ENCODE data around the gene PAXX. TPM values are rescaled to one million over a fixed set of nuclear protein-coding genes. Genes with fewer than 3 reads are reported as not detected.

Gene PAXX
- total RNA-seq, 3 donors from 2014 or later (not counting 1 experiment from before 2014, with no cell fraction given), result 161 to 188 (median 161) TPM

GRCh38 chr9:137041124-137041523, 48.9 kb downstream of the PAXX start:
- WGBS (ENCODE audit: insufficient coverage), result 68% methylated on average over 16 of the region's 16 CpGs
- Histone ChIP-seq H3K4me3 (ENCODE audit: low read length) (no peak overlapping the region), H3K9me3 (ENCODE audit: control insufficient read depth, insufficient read depth, low read length) (no peaks in the 10 kb centered on the region), H3K27me3 (ENCODE audit: control insufficient read depth, insufficient read depth, low read length) (peaks cover 29% of the 10 kb centered on the region), H3K27ac (ENCODE audit: low read length) (no peak overlapping the region), H3K4me1 (ENCODE audit: control insufficient read depth, insufficient read depth, low read length) (peaks cover 27% of the 10 kb centered on the region), H3K36me3 (ENCODE audit: control insufficient read depth, insufficient read depth, low read length) (no peaks in the 10 kb centered on the region)
- Mint-ChIP-seq H3K4me3 (no peak overlapping the region), H3K27ac (no peak overlapping the region), H3K4me1 (peaks cover 0 to 7% of the 10 kb centered on the region in 2 donors), H3K36me3 (no peaks in the 10 kb centered on the region), H3K27me3 (ENCODE audit: low read depth in 2 of 2) (peaks cover 8 to 9% of the 10 kb centered on the region in 2 donors), H3K9me3 (no peaks in the 10 kb centered on the region)
- TF ChIP-seq, protein P1, sequence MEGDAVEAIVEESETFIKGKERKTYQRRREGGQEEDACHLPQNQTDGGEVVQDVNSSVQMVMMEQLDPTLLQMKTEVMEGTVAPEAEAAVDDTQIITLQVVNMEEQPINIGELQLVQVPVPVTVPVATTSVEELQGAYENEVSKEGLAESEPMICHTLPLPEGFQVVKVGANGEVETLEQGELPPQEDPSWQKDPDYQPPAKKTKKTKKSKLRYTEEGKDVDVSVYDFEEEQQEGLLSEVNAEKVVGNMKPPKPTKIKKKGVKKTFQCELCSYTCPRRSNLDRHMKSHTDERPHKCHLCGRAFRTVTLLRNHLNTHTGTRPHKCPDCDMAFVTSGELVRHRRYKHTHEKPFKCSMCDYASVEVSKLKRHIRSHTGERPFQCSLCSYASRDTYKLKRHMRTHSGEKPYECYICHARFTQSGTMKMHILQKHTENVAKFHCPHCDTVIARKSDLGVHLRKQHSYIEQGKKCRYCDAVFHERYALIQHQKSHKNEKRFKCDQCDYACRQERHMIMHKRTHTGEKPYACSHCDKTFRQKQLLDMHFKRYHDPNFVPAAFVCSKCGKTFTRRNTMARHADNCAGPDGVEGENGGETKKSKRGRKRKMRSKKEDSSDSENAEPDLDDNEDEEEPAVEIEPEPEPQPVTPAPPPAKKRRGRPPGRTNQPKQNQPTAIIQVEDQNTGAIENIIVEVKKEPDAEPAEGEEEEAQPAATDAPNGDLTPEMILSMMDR (IDR thresholded peaks at IDR 0.05), result no peak
- no peak for ATAC-seq
- DNase-seq, result no peak
- intact Hi-C loops (cut with micrococcal nuclease), result no loop called here

GRCh38 chr9:137042751-137043727, 50.8 kb downstream of the PAXX start:
- H3K4me3 Mint-ChIP-seq, result no peak overlapping the region

More at GRCh38 chr9:137042751-137043727, 50.8 kb downstream of the PAXX start:
- peaks cover 48% of the 10 kb centered on the region for H3K27me3 ChIP-seq (ENCODE audit: control insufficient read depth, insufficient read depth, low read length)
- Mint-ChIP-seq H3K36me3 (no peaks in the 10 kb centered on the region), H3K27me3 (ENCODE audit: low read depth in 2 of 2) (peaks cover 8 to 22% of the 10 kb centered on the region in 2 donors), H3K27ac (no peak overlapping the region), H3K4me1 (peaks cover 5 to 7% of the 10 kb centered on the region in 2 donors), H3K9me3 (no peaks in the 10 kb centered on the region)
- WGBS (ENCODE audit: insufficient coverage), result 87% methylated on average over 36 of the region's 36 CpGs
- TF ChIP-seq, protein P1 (IDR thresholded peaks at IDR 0.05), result no peak
- H3K4me3 ChIP-seq (ENCODE audit: low read length), result no peak overlapping the region
- H3K4me1 ChIP-seq (ENCODE audit: control insufficient read depth, insufficient read depth, low read length), result peaks cover 37% of the 10 kb centered on the region
- H3K36me3 ChIP-seq (ENCODE audit: control insufficient read depth, insufficient read depth, low read length), result no peaks in the 10 kb centered on the region
- intact Hi-C loops (cut with micrococcal nuclease), result no loop called here
- no peak overlapping the region for H3K27ac ChIP-seq (ENCODE audit: low read length)
- no peaks in the 10 kb centered on the region for H3K9me3 ChIP-seq (ENCODE audit: control insufficient read depth, insufficient read depth, low read length)
- no peak for ATAC-seq
- no peak for DNase-seq

Other genes with a start within 250 kb of the PAXX start
- gene LCN10, start 249.5 kb upstream of the PAXX start, total RNA-seq, result not detected
- gene LCN6, start 243.9 kb upstream of the PAXX start, total RNA-seq, result not detected
- gene LCN8, start 234.2 kb upstream of the PAXX start, total RNA-seq, result not detected
- not detected for gene LCN15, start 227.9 kb upstream of the PAXX start, total RNA-seq
- 10 to 100 TPM; 22.4 to 26.9 (median 26.6) TPM for gene TMEM141, start 201.1 kb upstream of the PAXX start, total RNA-seq
- gene CCDC183, start 196.1 kb upstream of the PAXX start, total RNA-seq, result under 1 TPM; 0.56 to 0.75 (median 0.65) TPM
- 10 to 100 TPM; 72.7 to 82.5 (median 75.9) TPM for gene RABL6, start 184.5 kb upstream of the PAXX start, total RNA-seq
- 10 to 100 TPM; 26.6 to 35.6 (median 31.5) TPM for gene AJM1, start 149.9 kb upstream of the PAXX start, total RNA-seq
- gene PHPT1, start 143.0 kb upstream of the PAXX start, total RNA-seq, result 10 to 100 TPM; 63.5 to 69.8 (median 67.7) TPM
- 1 to 10 TPM; 4.6 to 6.5 (median 5.8) TPM for gene MAMDC4, start 140.1 kb upstream of the PAXX start, total RNA-seq
- 100 to 1,000 TPM; 208 to 255 (median 227) TPM for gene EDF1, start 126.1 kb upstream of the PAXX start, total RNA-seq
- 10 to 100 TPM; 17.4 to 35.5 (median 25.0) TPM for gene TRAF2, start 105.9 kb upstream of the PAXX start, total RNA-seq
- 100 to 1,000 TPM; 117 to 144 (median 136) TPM for gene FBXW5, start 47.7 kb upstream of the PAXX start, total RNA-seq
- 1 to 10 TPM; 3.9 to 8.5 (median 7.3) TPM for gene C8G, start 47.2 kb upstream of the PAXX start, total RNA-seq
- 10 to 100 TPM in 1 of 3 donors, 1 to 10 TPM in 2; 9.2 to 11.3 (median 9.8) TPM for gene LCN12, start 40.1 kb upstream of the PAXX start, total RNA-seq
- gene PTGDS, start 14.9 kb upstream of the PAXX start, total RNA-seq, result 100 to 1,000 TPM; 157 to 361 (median 296) TPM
- gene LCNL1, start 9.4 kb upstream of the PAXX start, total RNA-seq, result 1 to 10 TPM; 4.9 to 8.4 (median 8.2) TPM
- gene CLIC3, start 4.1 kb downstream of the PAXX start, total RNA-seq, result 100 to 1,000 TPM; 144 to 286 (median 161) TPM
- 100 to 1,000 TPM; 356 to 416 (median 357) TPM for gene ABCA2, start 35.8 kb downstream of the PAXX start, total RNA-seq
- 1 to 10 TPM in 2 of 3 donors, under 1 TPM in 1; 0.99 to 5.1 (median 3.9) TPM for gene FUT7, start 39.7 kb downstream of the PAXX start, total RNA-seq
- 1 to 10 TPM in 2 of 3 donors, under 1 TPM in 1; 0.87 to 5.6 (median 3.4) TPM for gene NPDC1, start 53.8 kb downstream of the PAXX start, total RNA-seq
- gene ENTPD2, start 61.6 kb downstream of the PAXX start, total RNA-seq, result not detected
- gene SAPCD2, start 78.1 kb downstream of the PAXX start, total RNA-seq, result 1 to 10 TPM in 2 of 3 donors, under 1 TPM in 1; 0.59 to 2.6 (median 1.0) TPM
- gene UAP1L1, start 85.1 kb downstream of the PAXX start, total RNA-seq, result 10 to 100 TPM; 10.5 to 25.8 (median 19.3) TPM
- gene MAN1B1, start 94.6 kb downstream of the PAXX start, total RNA-seq, result 10 to 100 TPM; 75.1 to 99.4 (median 80.4) TPM
- gene DPP7, start 122.3 kb downstream of the PAXX start, total RNA-seq, result 100 to 1,000 TPM; 233 to 264 (median 251) TPM
- gene GRIN1, start 146.7 kb downstream of the PAXX start, total RNA-seq, result not detected
- not detected for gene LRRC26, start 177.6 kb downstream of the PAXX start, total RNA-seq
- gene TMEM210, start 179.6 kb downstream of the PAXX start, total RNA-seq, result not detected
- gene ANAPC2, start 196.1 kb downstream of the PAXX start, total RNA-seq, result 100 to 1,000 TPM; 146 to 172 (median 171) TPM
- gene SSNA1, start 196.3 kb downstream of the PAXX start, total RNA-seq, result 10 to 100 TPM; 45.1 to 53.5 (median 52.2) TPM
- gene TPRN, start 208.3 kb downstream of the PAXX start, total RNA-seq, result 10 to 100 TPM in 1 of 3 donors, 1 to 10 TPM in 2; 8.2 to 10.6 (median 8.4) TPM
- gene TMEM203, start 213.2 kb downstream of the PAXX start, total RNA-seq, result 10 to 100 TPM; 22.1 to 30.5 (median 27.1) TPM
- gene NDOR1, start 213.3 kb downstream of the PAXX start, total RNA-seq, result 10 to 100 TPM; 31.1 to 36.0 (median 31.9) TPM
- gene RNF208, start 229.8 kb downstream of the PAXX start, total RNA-seq, result 1 to 10 TPM in 1 of 3 donors, under 1 TPM in 2; 0.82 to 1.6 (median 0.93) TPM
- gene CYSRT1, start 232.8 kb downstream of the PAXX start, total RNA-seq, result under 1 TPM in 1 of 3 donors, not detected in 2; 0.38 TPM
- not detected for gene RNF224, start 235.1 kb downstream of the PAXX start, total RNA-seq
- not detected for gene SLC34A3, start 238.5 kb downstream of the PAXX start, total RNA-seq
- gene TUBB4B, start 248.9 kb downstream of the PAXX start, total RNA-seq, result 100 to 1,000 TPM in 1 of 3 donors, 10 to 100 TPM in 2; 84.4 to 121 (median 93.9) TPM

Measured in natural killer cell (primary cell).